SKM-1 (cell line): ENCODE data around the gene ETS1.

ENCODE experiments used
- DNase-seq: peaks from one replicate; lab custom pipeline; 2025; ENCODE audit not compliant: unreplicated experiment; lab: John Stamatoyannopoulos, UW

ETS1 gene

GRCh38 chr11:128521682-128522054 is 65.7 kb downstream of the ETS1 start:
- DNase-seq, result no peak

DNA sequence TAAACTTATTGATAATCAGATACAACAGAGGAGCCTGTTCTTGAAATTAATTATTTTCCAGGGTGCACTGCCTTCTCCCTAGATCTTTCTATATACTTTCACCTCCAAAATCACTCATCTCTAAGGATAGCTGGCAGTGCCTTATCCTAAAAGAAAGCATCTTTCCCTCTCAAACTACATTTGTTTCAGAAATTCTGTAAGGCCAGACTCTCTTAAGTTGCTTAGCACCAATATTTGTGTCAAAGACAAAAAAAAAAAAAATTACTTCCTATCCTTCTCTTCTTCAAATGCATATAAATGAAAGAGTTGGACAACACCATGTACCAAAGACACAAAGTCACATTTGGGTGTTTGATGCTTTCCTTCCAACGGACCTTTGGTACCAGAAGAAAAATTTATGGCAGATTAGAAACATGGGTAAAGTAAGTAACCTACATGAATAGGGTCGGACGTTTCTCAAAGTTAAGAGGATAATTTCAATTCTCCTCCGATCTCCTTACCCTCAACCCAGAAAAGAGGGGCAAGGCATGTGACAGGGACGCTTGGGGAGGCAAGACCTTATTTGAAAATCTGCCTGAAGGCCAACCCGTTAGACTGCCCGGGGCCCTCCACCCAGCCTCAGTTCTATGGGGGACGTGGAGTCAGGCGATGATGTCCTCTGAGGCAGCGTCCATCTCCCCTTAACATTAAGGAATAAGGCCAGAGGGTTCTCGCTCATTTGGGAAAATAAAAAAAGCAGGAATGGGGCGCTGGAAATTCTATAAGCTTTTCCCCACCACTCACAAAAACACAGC is 66.3 kb downstream of the ETS1 start:
- DNase-seq, result no peak

- no peak for DNase-seq
Observed at GRCh38 chr11:128520206-128520887, 67.0 kb downstream of the ETS1 start.

DNA sequence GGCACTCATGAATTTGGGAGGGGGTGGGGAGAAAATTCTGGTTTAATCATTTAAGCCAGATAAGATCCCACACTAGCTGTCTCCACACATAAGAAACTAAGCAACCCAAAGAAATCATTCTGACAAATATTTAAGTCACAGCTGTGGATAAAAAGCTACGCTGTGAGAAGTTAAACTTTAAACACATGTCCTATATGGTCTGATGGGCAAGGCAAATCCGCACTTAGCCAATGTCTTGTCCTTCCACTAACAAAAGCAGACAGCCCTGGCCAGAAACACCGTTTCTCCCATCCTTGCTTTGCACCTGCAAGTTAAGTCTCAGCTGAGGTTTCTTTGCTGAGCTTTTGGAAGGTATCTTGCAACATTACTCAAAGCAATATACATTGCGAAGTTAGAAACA is 68.0 kb downstream of the ETS1 start:
- no peak for DNase-seq

GRCh38 chr11:128518493-128519207 is 68.7 kb downstream of the ETS1 start:
- DNase-seq, result no peak

DNA sequence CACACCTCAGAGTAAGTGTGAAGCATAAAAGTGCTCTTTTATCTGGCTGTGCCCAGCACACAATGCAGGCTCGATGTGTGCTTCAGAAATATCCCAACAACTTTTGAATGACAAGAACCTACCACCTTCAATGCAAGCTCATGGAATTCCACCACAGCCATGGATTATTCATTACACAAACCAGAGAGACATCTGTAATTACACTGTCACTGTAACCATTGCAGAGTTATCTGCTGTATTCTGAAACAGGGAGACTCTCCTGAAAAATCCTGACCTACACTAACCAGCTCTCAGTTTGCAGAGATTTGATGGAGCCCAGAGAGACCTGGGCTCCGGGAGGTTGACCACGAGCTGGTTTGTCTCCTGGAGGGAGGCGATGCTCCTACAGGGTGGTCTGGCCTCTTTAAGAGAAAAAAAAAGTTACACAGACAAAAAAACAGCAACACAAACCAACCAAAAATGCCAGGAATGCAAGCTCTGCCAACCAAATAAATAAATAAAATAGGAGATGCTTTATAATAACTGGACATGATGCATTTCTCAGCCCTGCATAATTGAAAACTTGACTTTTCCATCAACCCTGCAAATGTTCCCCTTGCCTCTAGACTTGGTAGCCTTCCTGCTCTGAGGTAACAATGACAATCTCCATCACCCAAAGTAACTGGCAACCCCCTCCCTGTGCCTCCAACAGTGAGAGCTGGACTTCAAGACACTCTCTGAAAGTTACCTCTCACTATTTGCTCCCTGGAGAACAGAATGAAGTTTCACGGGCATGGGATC is 69.7 kb downstream of the ETS1 start:
- DNase-seq, result no peak

DNA sequence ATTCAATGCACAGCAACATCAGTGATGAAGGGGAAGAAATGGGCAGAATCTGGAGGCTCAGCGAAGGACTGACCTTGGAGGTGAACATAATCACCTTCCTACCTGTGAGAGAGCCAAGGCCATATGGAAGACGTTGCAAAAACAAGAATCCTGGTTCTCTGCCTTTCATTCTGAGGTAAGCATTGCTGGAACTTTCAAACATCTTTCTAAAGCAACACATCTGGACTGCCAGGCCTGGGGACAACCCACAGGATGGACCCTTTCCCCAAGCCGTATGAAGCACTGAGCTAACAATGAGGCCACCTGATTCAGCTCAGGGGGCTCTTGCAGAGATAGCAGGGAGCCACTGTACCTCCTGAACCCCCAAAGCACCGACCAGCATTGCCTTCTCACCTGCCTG is 70.5 kb downstream of the ETS1 start:
- DNase-seq, result no peak

DNA sequence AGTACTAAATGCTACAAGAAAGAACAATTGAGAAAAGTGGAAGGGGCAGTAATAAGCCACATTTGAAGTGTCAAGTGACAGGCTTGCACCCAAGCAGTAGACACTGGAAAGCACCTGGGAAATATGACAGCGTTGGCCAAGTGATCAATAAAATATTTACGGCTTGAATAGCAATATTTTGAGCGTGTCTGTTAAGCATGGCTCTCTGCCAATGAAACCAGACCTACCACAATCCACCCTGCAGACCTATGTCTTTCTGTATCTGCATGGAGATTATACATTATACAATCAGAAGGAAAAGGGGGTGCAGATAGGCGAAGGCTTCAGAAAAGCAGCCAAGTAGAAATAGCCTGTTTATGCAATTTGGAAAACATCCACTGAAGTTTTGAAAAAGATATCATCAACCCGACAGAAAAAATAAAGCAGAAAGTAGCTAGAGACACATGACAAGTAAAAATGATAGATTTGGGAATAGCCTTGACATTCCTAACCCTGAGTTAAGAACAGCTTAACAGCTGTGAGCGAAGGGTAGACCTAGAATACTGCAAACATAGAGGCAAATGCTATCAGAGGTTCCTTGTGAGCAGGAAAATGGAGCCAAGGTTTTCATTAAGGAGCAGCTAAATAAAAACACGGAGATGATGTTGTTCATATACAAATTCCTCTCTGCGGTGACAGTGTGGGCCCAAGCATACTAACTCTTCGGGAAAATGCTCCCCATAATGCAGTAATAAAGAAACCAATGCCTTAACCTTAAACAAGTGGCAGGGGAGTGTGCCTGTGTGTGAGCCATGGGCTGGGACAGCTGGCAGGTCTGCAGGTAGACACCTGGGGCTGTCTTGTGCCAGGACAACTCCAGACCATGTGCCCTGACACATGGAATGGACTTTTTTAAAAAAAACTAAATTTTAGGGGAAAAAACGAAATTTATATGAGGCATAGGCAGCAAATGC is 71.3 kb downstream of the ETS1 start:
- no peak for DNase-seq

DNA sequence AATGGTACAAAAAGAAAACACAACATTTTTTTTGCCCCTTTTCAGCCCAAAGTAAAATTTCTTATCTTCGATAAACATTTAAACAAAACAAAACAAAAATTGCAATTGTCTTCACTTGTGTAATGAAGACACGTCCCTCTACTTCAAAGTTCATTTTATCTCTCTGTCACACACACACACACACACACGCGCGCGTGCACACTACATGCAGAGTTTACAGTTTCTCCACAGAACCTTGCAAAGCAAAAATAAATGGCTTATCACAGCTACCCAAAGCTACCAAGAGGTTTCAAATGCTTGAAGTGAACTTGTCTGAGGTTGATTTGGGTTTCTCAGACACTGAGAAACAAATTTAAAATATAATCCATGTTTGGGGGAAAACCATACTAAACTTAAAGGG is 72.3 kb downstream of the ETS1 start:
- DNase-seq, result no peak

DNA sequence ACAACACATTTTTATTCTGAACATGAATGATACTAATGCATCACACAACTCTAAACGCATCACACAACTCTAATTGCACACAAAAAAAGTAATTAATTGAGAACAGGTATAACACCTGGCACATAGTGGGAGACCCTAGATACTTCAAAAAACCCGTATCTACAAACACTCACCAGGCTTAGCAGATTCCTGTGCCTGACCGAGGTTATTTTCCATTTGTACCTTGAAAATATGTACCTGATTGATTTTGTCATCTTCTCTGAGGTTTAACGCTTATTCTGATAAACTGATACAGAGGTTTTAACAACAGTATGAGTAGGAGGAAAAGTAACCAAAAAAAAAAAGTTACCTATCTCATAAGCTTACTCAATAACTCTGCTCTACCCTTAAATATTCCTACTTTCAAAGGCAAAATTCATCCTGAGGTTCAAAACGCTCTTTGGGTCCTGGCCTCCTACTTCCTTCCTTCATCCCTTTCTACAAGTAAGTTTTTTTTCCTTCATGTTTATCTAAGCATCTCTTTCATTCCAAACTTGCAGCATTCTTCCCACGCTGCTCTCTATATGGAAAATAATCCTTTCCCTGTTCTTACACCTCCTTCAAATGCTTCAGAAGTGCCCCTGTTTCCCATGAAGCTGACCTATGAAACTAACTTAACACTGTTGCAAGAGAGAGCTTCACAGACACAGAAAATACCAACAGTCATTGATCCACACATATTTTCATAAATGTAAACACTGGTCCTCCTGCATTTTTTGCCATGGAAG is 73.3 kb downstream of the ETS1 start:
- DNase-seq, result no peak

GRCh38 chr11:128512474-128512996 is 74.8 kb downstream of the ETS1 start:
- no peak for DNase-seq

DNA sequence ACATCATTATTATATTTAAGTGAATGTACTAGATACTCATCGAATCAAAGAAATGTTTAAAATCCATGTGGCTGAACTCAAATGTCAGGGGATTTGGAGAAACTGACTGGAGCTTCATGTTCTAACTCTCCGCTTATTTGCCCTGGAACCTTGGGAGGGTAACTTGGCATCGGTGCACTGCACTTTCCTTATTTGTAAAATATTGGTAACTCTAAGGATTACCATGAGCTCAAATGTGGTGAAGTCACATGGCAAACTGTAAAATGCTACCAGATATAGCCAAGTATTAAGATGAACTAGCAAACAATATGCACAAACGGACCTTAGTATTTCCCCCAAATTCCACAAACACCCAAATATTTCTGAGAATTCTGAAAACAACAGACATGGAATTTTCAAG is 75.6 kb downstream of the ETS1 start:
- no peak for DNase-seq

DNA sequence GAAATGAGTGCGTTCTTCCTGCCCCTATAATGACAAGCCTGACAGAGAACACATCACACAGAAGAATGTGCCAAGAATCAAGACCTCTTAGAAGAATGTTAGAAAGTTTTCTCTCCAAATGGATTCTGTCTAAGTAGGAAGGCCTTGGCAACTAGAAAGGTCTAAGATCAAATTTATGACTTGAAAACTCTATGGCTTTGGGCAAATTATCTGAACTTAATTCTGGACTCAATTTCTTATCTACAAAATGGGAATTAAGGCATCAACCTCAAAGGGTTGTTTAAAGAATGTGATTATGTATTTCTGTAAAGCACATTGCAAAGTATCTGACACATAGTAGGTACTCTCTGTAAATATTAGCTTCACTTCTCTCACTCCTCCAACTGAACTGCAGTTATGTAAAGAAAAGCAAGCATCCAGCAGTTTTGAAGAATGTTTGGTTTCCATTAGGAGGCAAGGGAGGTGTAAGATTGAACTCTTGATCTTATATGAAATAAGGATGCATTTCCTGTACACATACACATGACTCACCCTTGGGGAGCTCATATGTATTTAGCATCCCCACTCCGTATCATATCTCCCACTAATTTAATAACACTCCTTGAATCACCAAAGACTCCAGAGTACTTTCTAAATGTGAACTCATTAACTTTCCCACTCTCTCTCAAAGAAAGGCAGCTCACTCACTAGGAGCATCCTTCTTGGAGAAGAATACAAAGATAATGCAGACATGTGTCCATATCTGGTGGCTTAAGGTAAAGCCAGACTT is 77.6 kb downstream of the ETS1 start:
- no peak for DNase-seq

GRCh38 chr11:128508770-128509510 is 78.4 kb downstream of the ETS1 start:
- no peak for DNase-seq

DNA sequence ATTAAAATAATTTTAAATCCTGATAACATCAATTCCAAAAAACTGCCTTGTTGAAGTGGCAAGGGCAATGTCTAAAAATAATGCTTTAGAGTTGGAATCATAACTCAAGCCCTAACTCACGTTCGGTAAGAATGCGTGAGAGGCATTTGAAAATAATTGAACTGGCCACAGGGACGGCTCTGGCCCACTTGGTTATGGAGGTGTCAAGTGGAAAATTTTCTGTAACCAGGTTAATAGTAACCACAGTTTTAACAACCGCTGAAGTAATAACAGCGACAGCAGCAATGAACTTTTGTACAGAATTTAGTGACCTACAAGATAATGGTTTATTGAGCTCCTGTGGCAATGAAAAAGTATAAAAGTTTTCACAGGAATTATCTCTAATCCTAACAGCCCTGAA is 79.4 kb downstream of the ETS1 start:
- no peak for DNase-seq

DNA sequence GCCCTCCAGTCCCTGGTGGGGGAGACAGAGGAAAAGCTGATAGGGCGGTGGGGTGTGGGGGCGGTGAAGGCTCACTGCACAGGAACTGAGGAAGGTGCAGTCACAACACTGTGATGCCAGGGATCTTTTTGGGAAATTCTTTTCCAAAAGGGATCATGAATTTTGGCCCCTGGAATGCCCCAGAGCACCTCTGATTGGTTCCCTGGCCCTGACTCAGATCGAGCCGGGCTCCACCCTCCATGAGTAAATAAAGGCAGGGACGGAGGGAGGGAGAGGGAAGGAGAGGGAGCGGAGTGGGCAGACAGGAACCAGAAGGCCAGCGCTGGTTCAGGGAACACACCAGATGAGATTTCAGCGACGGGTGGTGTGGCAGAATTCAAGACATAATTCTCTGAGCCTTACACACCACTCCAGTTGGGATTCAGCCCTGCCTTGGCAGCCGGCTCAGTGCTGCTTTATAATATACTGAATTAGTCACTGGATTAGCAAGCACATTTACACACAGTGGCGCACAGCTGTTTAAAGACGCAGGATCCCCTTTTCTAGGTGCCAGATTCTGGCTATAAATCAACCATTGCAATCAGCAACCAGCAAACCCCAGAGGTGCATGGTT is 80.3 kb downstream of the ETS1 start:
- DNase-seq, result no peak

DNA sequence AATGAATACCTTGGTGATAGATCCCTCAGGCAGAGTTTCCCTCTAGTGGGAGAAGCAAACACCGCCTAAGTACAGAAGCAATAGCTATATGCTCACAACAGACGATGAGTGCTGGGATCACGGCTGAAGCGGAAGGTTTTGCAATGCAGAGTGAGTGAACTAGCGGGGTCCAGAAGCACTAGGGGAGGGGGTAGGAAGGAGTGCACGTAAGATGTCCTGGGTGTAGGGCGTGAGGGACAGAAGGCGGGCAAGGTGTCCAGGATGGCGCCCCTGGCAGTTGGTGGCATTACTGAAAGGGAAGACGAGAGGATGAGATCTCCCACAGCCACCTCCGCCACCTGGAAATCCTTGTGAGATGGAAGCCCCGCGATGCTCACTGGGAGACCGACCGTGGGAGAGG is 81.0 kb downstream of the ETS1 start:
- DNase-seq, result no peak
